ENCODE measurements around the gene DUSP5.

- TF ChIP-seq CHD4 (IDR thresholded peaks at IDR 0.05; ENCODE audit: borderline replicate concordance): no peak
- no peak for TF ChIP-seq CTCF (IDR thresholded peaks at IDR 0.05)
- TF ChIP-seq CEBPB (IDR thresholded peaks at IDR 0.05): no peak
- TF ChIP-seq CBX8 (IDR thresholded peaks at IDR 0.05): no peak
- TF ChIP-seq POLR2A (IDR thresholded peaks at IDR 0.05; ENCODE audit: low read length): no peak
- TF ChIP-seq PBX3 (IDR thresholded peaks at IDR 0.05): no peak
- TF ChIP-seq HEYL (CRISPR knock-in tag; IDR thresholded peaks at IDR 0.05): no peak
- no peak for TF ChIP-seq EP300 (IDR thresholded peaks at IDR 0.05)
- no peak for TF ChIP-seq RFX5 (IDR thresholded peaks at IDR 0.05)
- TF ChIP-seq HES2 (IDR thresholded peaks at IDR 0.05): no peak
- no peak for TF ChIP-seq RAD21 (conservative IDR thresholded peaks at IDR 0.05 in 1 of 2, IDR thresholded peaks at IDR 0.05 in 1 of 2)
Observed at GRCh38 chr10:110527731-110528171, 30.0 kb downstream of the DUSP5 start.

Measured in A549 (cell line).